Neural progenitor cell (in vitro differentiated cells): ENCODE results near the gene SIRPB1.
"Not testable (repeated sequence)": the region's sequence is repeated elsewhere in the genome, so short reads cannot be mapped to it uniquely, and the experiment has no call there.

Source experiments
- EZH2 ChIP-seq: fragments of 200-600 bp; sonication (generic); IDR thresholded peaks from 2 replicates; pipeline ENCODE4 v1.6.1; 2017; ENCODE audit warnings: antibody characterized with exemption, mild to moderate bottlenecking, moderate library complexity
- TF ChIP-seq, protein P1 (sequence below): fragments of 200-600 bp; sonication (generic); IDR thresholded peaks from 2 replicates; pipeline ENCODE4 v1.5.1; 2017; ENCODE audit warnings: antibody characterized with exemption, mild to moderate bottlenecking

GRCh38 chr20:1608678-1609347, 11.0 kb downstream of the SIRPB1 start:
- not testable (repeated sequence) for TF ChIP-seq EZH2
- TF ChIP-seq, protein P1, sequence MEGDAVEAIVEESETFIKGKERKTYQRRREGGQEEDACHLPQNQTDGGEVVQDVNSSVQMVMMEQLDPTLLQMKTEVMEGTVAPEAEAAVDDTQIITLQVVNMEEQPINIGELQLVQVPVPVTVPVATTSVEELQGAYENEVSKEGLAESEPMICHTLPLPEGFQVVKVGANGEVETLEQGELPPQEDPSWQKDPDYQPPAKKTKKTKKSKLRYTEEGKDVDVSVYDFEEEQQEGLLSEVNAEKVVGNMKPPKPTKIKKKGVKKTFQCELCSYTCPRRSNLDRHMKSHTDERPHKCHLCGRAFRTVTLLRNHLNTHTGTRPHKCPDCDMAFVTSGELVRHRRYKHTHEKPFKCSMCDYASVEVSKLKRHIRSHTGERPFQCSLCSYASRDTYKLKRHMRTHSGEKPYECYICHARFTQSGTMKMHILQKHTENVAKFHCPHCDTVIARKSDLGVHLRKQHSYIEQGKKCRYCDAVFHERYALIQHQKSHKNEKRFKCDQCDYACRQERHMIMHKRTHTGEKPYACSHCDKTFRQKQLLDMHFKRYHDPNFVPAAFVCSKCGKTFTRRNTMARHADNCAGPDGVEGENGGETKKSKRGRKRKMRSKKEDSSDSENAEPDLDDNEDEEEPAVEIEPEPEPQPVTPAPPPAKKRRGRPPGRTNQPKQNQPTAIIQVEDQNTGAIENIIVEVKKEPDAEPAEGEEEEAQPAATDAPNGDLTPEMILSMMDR = not testable (repeated sequence)
